Endothelial cell of umbilical vein (primary cell): ENCODE data around the gene SAMD11. TPM values are rescaled to one million over a fixed set of nuclear protein-coding genes. Genes with fewer than 3 reads are reported as not detected.

Source experiments
- BruUV-seq: library from RNA; stranded (reverse); fragments of 400-500 nt; replicated peaks from 2 replicates; lab custom pipeline; 2021; lab: Mats Ljungman, UMichigan
- CTCF ChIA-PET: fragments of 300-600, 350-600 bp; sonication (Branson Sonifier 250); formaldehyde crosslinking; loops from one replicate; lab custom pipeline; 2021; ENCODE audit warnings: antibody characterized with exemption, inconsistent platforms; lab: Charles Lee
- POLR2A ChIA-PET: fragments of 300-600, 350-600 bp; sonication (Branson Sonifier 250); formaldehyde crosslinking; loops from one replicate; lab custom pipeline; 2021; ENCODE audit warnings: antibody characterized with exemption, inconsistent platforms; lab: Charles Lee
- DNase-seq: peaks from one replicate; pipeline ENCODE4 v3.0.0-alpha.2; 2011; ENCODE audit warnings: low read depth, low spot score
- FAIRE-seq: peaks from 2 replicates; lab custom pipeline; 2011; peaks lifted over from hg19 to GRCh38; lab: Jason Lieb, UNC
- H2AFZ ChIP-seq: 2 replicates; pipeline ENCODE4 v1.6.0; 2012; ENCODE audit warnings: low read depth, low read length, control low read depth, inconsistent platforms
- H3K27ac ChIP-seq: 2 replicates; pipeline ENCODE4 v1.5.1; 2011; ENCODE audit warnings: low read depth, mild to moderate bottlenecking, control low read depth, low read length, moderate library complexity; ENCODE audit not compliant: insufficient read depth
- H3K27me3 ChIP-seq, 2 experiments: 2 replicates each; pipeline versions ENCODE4 v1.6.0 to v1.6.1; 2011; ENCODE audit warnings: low read length in 2 of 2, mixed read lengths in 1 of 2; ENCODE audit not compliant: control insufficient read depth in 2 of 2, insufficient read depth in 2 of 2
- H3K36me3 ChIP-seq, 2 experiments: 2 replicates in 1 of 2; 3 replicates in 1 of 2; pipeline ENCODE4 v1.5.1; 2011; ENCODE audit warnings: low read length in 2 of 2, mild to moderate bottlenecking in 1 of 2, moderate library complexity in 1 of 2; ENCODE audit not compliant: control insufficient read depth in 2 of 2, insufficient read depth in 2 of 2; ENCODE audit errors: extremely low read depth in 1 of 2
- H3K4me1 ChIP-seq: 3 replicates; pipeline ENCODE4 v1.5.1; 2011; ENCODE audit warnings: mild to moderate bottlenecking, low read length; ENCODE audit not compliant: control insufficient read depth, insufficient read depth; ENCODE audit errors: extremely low read depth
- H3K4me2 ChIP-seq: 2 replicates; pipeline ENCODE4 v1.6.1; 2011; ENCODE audit warnings: low read length, control low read depth, mixed read lengths; ENCODE audit not compliant: insufficient read depth
- H3K4me3 ChIP-seq, 3 experiments: fragments of 200-600 bp in 1 of 3; sonication (generic), shearing (Covaris generic) in 1 of 3; replicated peaks in 1 of 3; 2 replicates each; pipeline ENCODE4 v1.5.1; 2011 to 2016; ENCODE audit warnings: control low read depth in 3 of 3, low read length in 3 of 3, mild to moderate bottlenecking in 2 of 3, inconsistent platforms in 1 of 3, low read depth in 1 of 3, moderate library complexity in 1 of 3; ENCODE audit not compliant: insufficient read depth in 1 of 3
- H3K79me2 ChIP-seq: 2 replicates; pipeline ENCODE4 v1.6.0; 2012; ENCODE audit warnings: low read length, inconsistent platforms; ENCODE audit not compliant: control insufficient read depth, insufficient read depth
- H3K9ac ChIP-seq: replicated peaks from 2 replicates; pipeline ENCODE3; 2011; ENCODE audit warnings: low read length, control low read depth; ENCODE audit not compliant: insufficient read depth; ENCODE audit errors: extremely low read depth
- H3K9me1 ChIP-seq: replicated peaks from 3 replicates; pipeline ENCODE4 v1.6.0; 2011; ENCODE audit warnings: mild to moderate bottlenecking, low read length; ENCODE audit not compliant: control insufficient read depth, insufficient read depth; ENCODE audit errors: extremely low read depth
- H3K9me3 ChIP-seq: replicated peaks from 2 replicates; pipeline ENCODE4 v1.5.1; 2012; ENCODE audit warnings: low read length, inconsistent platforms; ENCODE audit not compliant: control insufficient read depth, insufficient read depth
- H4K20me1 ChIP-seq: replicated peaks from 2 replicates; pipeline ENCODE3; 2011; ENCODE audit warnings: mild to moderate bottlenecking, low read length; ENCODE audit not compliant: control insufficient read depth, insufficient read depth; ENCODE audit errors: extremely low read depth
- CTCF ChIP-seq, 2 donors: IDR thresholded peaks; 1 replicate in 1 of 2; 2 replicates in 1 of 2; pipeline ENCODE4 v1.5.1; 2011; ENCODE audit warnings: low read length in 2 of 2, mild to moderate bottlenecking in 2 of 2, moderate library complexity in 2 of 2, control low read depth in 1 of 2, inconsistent platforms in 1 of 2, low read depth in 1 of 2; ENCODE audit not compliant: insufficient read depth in 1 of 2; ENCODE audit errors: extremely low read depth in 1 of 2
- EZH2 ChIP-seq: IDR thresholded peaks from 2 replicates; pipeline ENCODE4 v1.6.1; 2012; ENCODE audit warnings: borderline replicate concordance, low read depth, mild to moderate bottlenecking, moderate library complexity, low read length, inconsistent platforms; ENCODE audit not compliant: severe bottlenecking
- FOS ChIP-seq: IDR thresholded peaks from 2 replicates; pipeline ENCODE4 v1.6.1; 2011; ENCODE audit warnings: mild to moderate bottlenecking, low read length, moderate library complexity, borderline replicate concordance; ENCODE audit not compliant: insufficient read depth
- GATA2 ChIP-seq: IDR thresholded peaks from 2 replicates; pipeline ENCODE4 v1.7.0; 2011; ENCODE audit warnings: low read depth, mild to moderate bottlenecking, moderate library complexity, mixed read lengths, low read length; ENCODE audit not compliant: insufficient read length, insufficient read depth
- JUN ChIP-seq: IDR thresholded peaks from 2 replicates; pipeline ENCODE4 v1.6.1; 2011; ENCODE audit warnings: borderline replicate concordance, low read depth; ENCODE audit not compliant: insufficient read length, insufficient read depth
- MAX ChIP-seq: IDR thresholded peaks from 2 replicates; pipeline ENCODE4 v1.6.1; 2011; ENCODE audit not compliant: insufficient read depth, insufficient read length
- MYC ChIP-seq: IDR thresholded peaks from one replicate; pipeline ENCODE4 v1.6.1; 2011; ENCODE audit warnings: mild to moderate bottlenecking, low read depth, low read length
- POLR2A ChIP-seq: IDR thresholded peaks from 2 replicates; pipeline ENCODE4 v1.6.1; 2012; ENCODE audit warnings: low read depth, mild to moderate bottlenecking, control low read depth, low read length
- POLR2AphosphoS5 ChIP-seq: IDR thresholded peaks from 2 replicates; pipeline ENCODE4 v1.6.1; 2012; ENCODE audit warnings: low read depth, mild to moderate bottlenecking, control low read depth, low read length, moderate library complexity; ENCODE audit not compliant: insufficient read depth
- dilution Hi-C: fragments of 300-500 bp; cut with MboI; formaldehyde crosslinking; loops from one replicate; pipeline ENCODE4 v1.15.0; 2019; ENCODE audit warnings: low sequenced_read_pairs; ENCODE audit not compliant: extremely low pct_ligation_motif_present
- intact Hi-C: fragments of 100-400 bp; cut with micrococcal nuclease; formaldehyde crosslinking; loops from one replicate; pipeline ENCODE4 v1.10.0; 2022
- polyA plus RNA-seq, 4 experiments: library from polyadenylated mRNA; depleted of rRNA in 3 of 4; stranded (reverse) in 3 of 4; unstranded in 1 of 4; fragments of >200 nt; gene quantifications; 2 replicates each; pipeline versions ENCODE4 v1.2.1 to v1.2.3, GENCODE V29; 2011 to 2012; ENCODE audit warnings: missing spikeins in 1 of 4
- total RNA-seq: library from RNA; stranded (reverse); gene quantifications from 2 replicates; pipeline ENCODE4 v1.2.3, GENCODE V29; 2021

The SAMD11 gene
- total and polyA plus RNA-seq, 2 donors (not counting 3 experiments of a cell fraction or from before 2014, with no cell fraction given): not detected

- Histone ChIP-seq H3K4me1 (no peaks in the 10 kb centered on the region), H3K27me3 (peaks cover 0 to 2% of the 10 kb centered on the region in 2 experiments), H3K4me3 (no peak within 1 kb of the TSS), H3K79me2 (no peaks in the 10 kb centered on the region), H3K27ac (no peak within 1 kb of the TSS), H3K9ac (no peak within 1 kb of the TSS), H3K9me3 (no peaks in the 10 kb centered on the region), H3K9me1 (no peaks in the 10 kb centered on the region), H3K4me2 (no peak within 1 kb of the TSS), H4K20me1 (no peaks in the 10 kb centered on the region), H2AFZ (no peak within 1 kb of the TSS), H3K36me3 (no peaks in the 10 kb centered on the region)
- BruUV-seq: no TSS peak
- ChIA-PET CTCF (interaction anchor here (1.1 to 5.1 kb wide), 9 partner anchors 12 to 309 kb away, joined by 3 to 77 read pairs (median 13); partner anchors contain the start of gene PLEKHN1), POLR2A (no interaction called here)
- DNase-seq (no peak), FAIRE-seq (no peak)
- dilution Hi-C loops (no loop called here), intact Hi-C loops (no loop called here)
- TF ChIP-seq POLR2A (no peak), CTCF (IDR thresholded peaks at IDR 0.05; ENCODE audit: extremely low read depth in 1 of 2, insufficient read depth in 1 of 2, low read depth in 1 of 2, low read length in 2 of 2) (no peak), EZH2 (no peak), POLR2AphosphoS5 (no peak), MYC (no peak), JUN (no peak), MAX (no peak), GATA2 (no peak), FOS (no peak)
Observed at GRCh38 chr1:981955-982558, 58.3 kb downstream of the SAMD11 start, which contains the start of gene PERM1. Gene PERM1, minus strand, starts transcription at chr1:982093. Its CDS starts 1,064 bp downstream, at chr1:981029.
